Endothelial cell of umbilical vein (primary cell): ENCODE data around the gene NNT.
"Not testable (repeated sequence)": the region's sequence is repeated elsewhere in the genome, so short reads cannot be mapped to it uniquely, and the experiment has no call there.

Experiments used
- CTCF ChIP-seq, 2 donors: IDR thresholded peaks; 1 replicate in 1 of 2; 2 replicates in 1 of 2; pipeline ENCODE4 v1.5.1; 2011; ENCODE audit warnings: low read length in 2 of 2, mild to moderate bottlenecking in 2 of 2, moderate library complexity in 2 of 2, control low read depth in 1 of 2, inconsistent platforms in 1 of 2, low read depth in 1 of 2; ENCODE audit not compliant: insufficient read depth in 1 of 2; ENCODE audit errors: extremely low read depth in 1 of 2
- FOS ChIP-seq: IDR thresholded peaks from 2 replicates; pipeline ENCODE4 v1.6.1; 2011; ENCODE audit warnings: mild to moderate bottlenecking, low read length, moderate library complexity, borderline replicate concordance; ENCODE audit not compliant: insufficient read depth
- GATA2 ChIP-seq: IDR thresholded peaks from 2 replicates; pipeline ENCODE4 v1.7.0; 2011; ENCODE audit warnings: low read depth, mild to moderate bottlenecking, moderate library complexity, mixed read lengths, low read length; ENCODE audit not compliant: insufficient read length, insufficient read depth
- JUN ChIP-seq: IDR thresholded peaks from 2 replicates; pipeline ENCODE4 v1.6.1; 2011; ENCODE audit warnings: borderline replicate concordance, low read depth; ENCODE audit not compliant: insufficient read length, insufficient read depth
- POLR2A ChIP-seq: IDR thresholded peaks from 2 replicates; pipeline ENCODE4 v1.6.1; 2012; ENCODE audit warnings: low read depth, mild to moderate bottlenecking, control low read depth, low read length
- POLR2AphosphoS5 ChIP-seq: IDR thresholded peaks from 2 replicates; pipeline ENCODE4 v1.6.1; 2012; ENCODE audit warnings: low read depth, mild to moderate bottlenecking, control low read depth, low read length, moderate library complexity; ENCODE audit not compliant: insufficient read depth

- TF ChIP-seq POLR2AphosphoS5; CTCF (IDR thresholded peaks at IDR 0.05; ENCODE audit: extremely low read depth in 1 of 2, insufficient read depth in 1 of 2, low read depth in 1 of 2, low read length in 2 of 2); POLR2A; GATA2; JUN; FOS: not testable (repeated sequence)
Measured at GRCh38 chr5:43580402-43581210, 22.4 kb upstream of the NNT start.
